HG03066 (cell line): ENCODE results near the gene ACAN.

Experiments
- ATAC-seq: cut with Tn5 transposase; IDR thresholded peaks from one replicate; pipeline ENCODE4 v1.9.1; 2021; ENCODE audit warnings: low read depth; ENCODE audit not compliant: unreplicated experiment

Gene ACAN

GRCh38 chr15:88839961-88840360 is 36.7 kb downstream of the ACAN start:
- ATAC-seq, result no peak

GRCh38 chr15:88841236-88841635 is 38.0 kb downstream of the ACAN start:
- no peak for ATAC-seq

- no peak for ATAC-seq
Measured at GRCh38 chr15:88842156-88842555, 38.9 kb downstream of the ACAN start.

- no peak for ATAC-seq
Measured at GRCh38 chr15:88843334-88843733, 40.1 kb downstream of the ACAN start.

- no peak for ATAC-seq
Measured at GRCh38 chr15:88844749-88845386, 41.6 kb downstream of the ACAN start.

- no peak for ATAC-seq
Measured at GRCh38 chr15:88845616-88846015, 42.4 kb downstream of the ACAN start.

GRCh38 chr15:88847144-88847543 is 43.9 kb downstream of the ACAN start:
- ATAC-seq, result no peak

GRCh38 chr15:88848203-88848602 is 45.0 kb downstream of the ACAN start:
- ATAC-seq, result no peak

GRCh38 chr15:88849376-88850072 is 46.3 kb downstream of the ACAN start:
- no peak for ATAC-seq

GRCh38 chr15:88852476-88852875 is 49.2 kb downstream of the ACAN start:
- no peak for ATAC-seq

GRCh38 chr15:88858934-88859333 is 55.7 kb downstream of the ACAN start:
- no peak for ATAC-seq

- no peak for ATAC-seq
Measured at GRCh38 chr15:88859550-88859949, 56.3 kb downstream of the ACAN start.

- ATAC-seq, result no peak
Measured at GRCh38 chr15:88860212-88860611, 57.0 kb downstream of the ACAN start.

- no peak for ATAC-seq
Measured at GRCh38 chr15:88863412-88863811, 60.2 kb downstream of the ACAN start.

- no peak for ATAC-seq
Measured at GRCh38 chr15:88864861-88865497, 61.7 kb downstream of the ACAN start.

- ATAC-seq, result no peak
Measured at GRCh38 chr15:88865498-88866099, 62.4 kb downstream of the ACAN start.

- ATAC-seq, result no peak
Measured at GRCh38 chr15:88866295-88866881, 63.2 kb downstream of the ACAN start.

GRCh38 chr15:88871313-88871712 is 68.1 kb downstream of the ACAN start:
- ATAC-seq, result no peak

GRCh38 chr15:88872106-88872505 is 68.9 kb downstream of the ACAN start:
- ATAC-seq, result no peak

GRCh38 chr15:88872706-88873105 is 69.5 kb downstream of the ACAN start:
- no peak for ATAC-seq

GRCh38 chr15:88873786-88874185 is 70.5 kb downstream of the ACAN start:
- ATAC-seq, result no peak
